ENCODE data around the gene CYS1. TPM values are rescaled to one million over a fixed set of nuclear protein-coding genes. Genes with fewer than 3 reads are reported as not detected.

The CYS1 gene
- total and polyA plus RNA-seq, 2 of the 13 experiments (the other 11 are each of a cell fraction or from before 2014, with no cell fraction given) = 0.04 TPM; not detected in 1

DNA sequence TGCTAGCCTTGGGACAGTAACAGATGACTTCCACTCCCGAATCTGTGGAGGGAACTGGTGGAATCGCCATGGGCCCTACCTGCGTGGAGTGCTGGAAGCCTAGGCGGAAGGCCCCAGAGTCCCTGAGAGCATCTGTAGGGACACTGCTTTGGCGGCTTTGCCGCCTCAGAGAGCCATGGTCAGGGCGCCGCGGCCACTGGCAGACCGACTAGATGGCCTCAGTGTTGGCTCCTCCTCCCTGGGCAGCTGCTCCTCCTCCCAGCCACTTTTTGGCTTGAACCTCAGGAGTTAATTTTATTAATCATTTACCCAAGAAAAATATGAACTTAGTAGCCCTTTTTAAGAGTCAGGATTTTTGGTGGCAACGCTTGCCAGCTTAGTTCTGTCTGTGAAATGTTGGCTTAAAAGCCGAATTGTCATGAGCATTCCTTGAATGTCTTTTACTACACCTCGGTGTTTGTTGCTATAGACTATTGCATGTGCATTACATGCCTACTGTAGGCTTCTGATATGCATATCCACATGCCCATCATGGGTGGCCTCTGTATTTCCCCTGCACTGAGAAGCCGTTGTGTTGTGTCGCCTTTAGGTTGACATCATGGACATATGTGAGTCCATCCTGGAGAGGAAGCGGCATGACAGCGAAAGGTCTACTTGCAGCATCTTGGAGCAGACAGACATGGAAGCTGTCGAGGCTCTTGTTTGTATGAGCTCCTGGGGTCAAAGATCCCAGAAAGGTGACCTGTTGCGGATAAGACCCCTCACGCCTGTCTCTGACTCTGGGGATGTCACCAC is 34.5 kb downstream of the CYS1 start:
- 36% methylated on average over 18 of the region's 20 CpGs for WGBS (ENCODE audit: low lambda C conversion rate)
- DNase-seq (ENCODE audit: low spot score) (no peak), ATAC-seq (peak; percentile 63), FAIRE-seq (peak; percentile 77)
- peak overlapping the region in 2 of 3 experiments; percentile 14 to 29; a peak in 1 of 6 replicates for H3K4me3 ChIP-seq (replicated peaks in 1 of 3; ENCODE audit: insufficient read depth in 1 of 3, low read depth in 2 of 3, low read length in 3 of 3)
- in situ Hi-C loops (cut with HindIII; ENCODE audit: extremely low pct_ligation_motif_present, low pct_unique_long_range_greater_than_20kb) (loop anchor here (5.0 kb wide), 1 partner anchor 248 kb away; no protein-coding TSS in a partner anchor), intact Hi-C loops (cut with micrococcal nuclease; ENCODE audit: unreplicated experiment) (no loop called here)
- no peak overlapping the region for H2AFZ ChIP-seq (ENCODE audit: low read length)
- peaks cover 3 to 12% of the 10 kb centered on the region in 2 experiments; a peak in 4 of 5 replicates for H3K36me3 ChIP-seq (replicated peaks in 1 of 2; ENCODE audit: control insufficient read depth in 1 of 2, insufficient read depth in 2 of 2, low read length in 2 of 2)
- H3K79me2 ChIP-seq (ENCODE audit: insufficient read depth, low read length) = no peaks in the 10 kb centered on the region
- TSS peak; percentile 35 for BruUV-seq (replicated peaks)
- H3K4me1 ChIP-seq (ENCODE audit: insufficient read depth, low read length) = peaks cover 45% of the 10 kb centered on the region
- POLR2A ChIA-PET = interaction anchor here (1.1 to 1.4 kb wide), 2 partner anchors 12 to 26 kb away, joined by 3 to 6 read pairs; no protein-coding TSS in a partner anchor
- CTCF ChIA-PET (ENCODE audit: low intra/inter-chr PET ratio, low total read pairs) = no interaction called here
- no peaks in the 10 kb centered on the region for H3K9me3 ChIP-seq (ENCODE audit: low read length)
- H3K27me3 ChIP-seq (ENCODE audit: control insufficient read depth in 1 of 2, insufficient read depth in 2 of 2, low read length in 2 of 2) = peaks cover under 1 to 14% of the 10 kb centered on the region in 2 experiments; a peak in 3 of 5 replicates
- peak overlapping the region; percentile 2; the same call in 1 of the 2 replicates for H3K9ac ChIP-seq (ENCODE audit: insufficient read depth, low read depth, low read length)
- peak overlapping the region; percentile 59 for H3K4me2 ChIP-seq (ENCODE audit: low read depth, low read length)
- peaks cover 9% of the 10 kb centered on the region; the same call in 1 of the 2 replicates for H4K20me1 ChIP-seq (ENCODE audit: insufficient read depth, low read length)
- peak overlapping the region; percentile 3 for H3K27ac ChIP-seq (ENCODE audit: extremely low read length, insufficient read depth, low read length)
- TF ChIP-seq ZKSCAN5 (CRISPR knock-in tag; IDR thresholded peaks at IDR 0.05) = no peak
- TF ChIP-seq ZNF543 (CRISPR knock-in tag; IDR thresholded peaks at IDR 0.05) = no peak
- no peak for TF ChIP-seq ZNF704 (CRISPR knock-in tag; IDR thresholded peaks at IDR 0.05; ENCODE audit: borderline replicate concordance)
- TF ChIP-seq HMGXB4 (CRISPR knock-in tag; IDR thresholded peaks at IDR 0.05; ENCODE audit: borderline replicate concordance in 1 of 2, low read depth in 1 of 2) = no peak
- TF ChIP-seq, protein P1, sequence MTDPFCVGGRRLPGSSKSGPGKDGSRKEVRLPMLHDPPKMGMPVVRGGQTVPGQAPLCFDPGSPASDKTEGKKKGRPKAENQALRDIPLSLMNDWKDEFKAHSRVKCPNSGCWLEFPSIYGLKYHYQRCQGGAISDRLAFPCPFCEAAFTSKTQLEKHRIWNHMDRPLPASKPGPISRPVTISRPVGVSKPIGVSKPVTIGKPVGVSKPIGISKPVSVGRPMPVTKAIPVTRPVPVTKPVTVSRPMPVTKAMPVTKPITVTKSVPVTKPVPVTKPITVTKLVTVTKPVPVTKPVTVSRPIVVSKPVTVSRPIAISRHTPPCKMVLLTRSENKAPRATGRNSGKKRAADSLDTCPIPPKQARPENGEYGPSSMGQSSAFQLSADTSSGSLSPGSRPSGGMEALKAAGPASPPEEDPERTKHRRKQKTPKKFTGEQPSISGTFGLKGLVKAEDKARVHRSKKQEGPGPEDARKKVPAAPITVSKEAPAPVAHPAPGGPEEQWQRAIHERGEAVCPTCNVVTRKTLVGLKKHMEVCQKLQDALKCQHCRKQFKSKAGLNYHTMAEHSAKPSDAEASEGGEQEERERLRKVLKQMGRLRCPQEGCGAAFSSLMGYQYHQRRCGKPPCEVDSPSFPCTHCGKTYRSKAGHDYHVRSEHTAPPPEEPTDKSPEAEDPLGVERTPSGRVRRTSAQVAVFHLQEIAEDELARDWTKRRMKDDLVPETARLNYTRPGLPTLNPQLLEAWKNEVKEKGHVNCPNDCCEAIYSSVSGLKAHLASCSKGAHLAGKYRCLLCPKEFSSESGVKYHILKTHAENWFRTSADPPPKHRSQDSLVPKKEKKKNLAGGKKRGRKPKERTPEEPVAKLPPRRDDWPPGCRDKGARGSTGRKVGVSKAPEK (CRISPR knock-in tag; IDR thresholded peaks at IDR 0.05; ENCODE audit: borderline replicate concordance) = 0 out of 2 replicates have a peak, but pooled peaks have one; percentile 71
- TF ChIP-seq ZMYM4 (CRISPR knock-in tag; IDR thresholded peaks at IDR 0.05) = peak; percentile 12; the same call in 1 of the 2 replicates
- no peak for TF ChIP-seq FOXJ3 (CRISPR knock-in tag; IDR thresholded peaks at IDR 0.05; ENCODE audit: borderline replicate concordance)
- no peak for TF ChIP-seq SETDB1 (CRISPR knock-in tag; IDR thresholded peaks at IDR 0.05; ENCODE audit: borderline replicate concordance)
- TF ChIP-seq TP53 (CRISPR knock-in tag; conservative IDR thresholded peaks at IDR 0.05) = no peak
- no peak for TF ChIP-seq HOXA7 (CRISPR knock-in tag; IDR thresholded peaks at IDR 0.05)
- TF ChIP-seq, protein P2, sequence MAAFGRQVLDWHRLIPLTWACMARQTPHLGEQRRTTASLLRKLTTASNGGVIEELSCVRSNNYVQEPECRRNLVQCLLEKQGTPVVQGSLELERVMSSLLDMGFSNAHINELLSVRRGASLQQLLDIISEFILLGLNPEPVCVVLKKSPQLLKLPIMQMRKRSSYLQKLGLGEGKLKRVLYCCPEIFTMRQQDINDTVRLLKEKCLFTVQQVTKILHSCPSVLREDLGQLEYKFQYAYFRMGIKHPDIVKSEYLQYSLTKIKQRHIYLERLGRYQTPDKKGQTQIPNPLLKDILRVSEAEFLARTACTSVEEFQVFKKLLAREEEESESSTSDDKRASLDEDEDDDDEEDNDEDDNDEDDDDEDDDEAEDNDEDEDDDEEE (CRISPR knock-in tag; IDR thresholded peaks at IDR 0.05) = no peak
- TF ChIP-seq PLRG1 (conservative IDR thresholded peaks at IDR 0.05) = no peak
- 0 out of 2 replicates have a peak, but pooled peaks have one; percentile 29 for TF ChIP-seq ZFP91 (CRISPR knock-in tag; IDR thresholded peaks at IDR 0.05; ENCODE audit: borderline replicate concordance)

Data from HepG2 (cell line).